ENCODE results near the gene VPS13D. TPM values are rescaled to one million over a fixed set of nuclear protein-coding genes. Genes with fewer than 3 reads are reported as not detected.

VPS13D gene
- total RNA-seq, 1 donor from 2014 or later: 88.9 TPM

DNA sequence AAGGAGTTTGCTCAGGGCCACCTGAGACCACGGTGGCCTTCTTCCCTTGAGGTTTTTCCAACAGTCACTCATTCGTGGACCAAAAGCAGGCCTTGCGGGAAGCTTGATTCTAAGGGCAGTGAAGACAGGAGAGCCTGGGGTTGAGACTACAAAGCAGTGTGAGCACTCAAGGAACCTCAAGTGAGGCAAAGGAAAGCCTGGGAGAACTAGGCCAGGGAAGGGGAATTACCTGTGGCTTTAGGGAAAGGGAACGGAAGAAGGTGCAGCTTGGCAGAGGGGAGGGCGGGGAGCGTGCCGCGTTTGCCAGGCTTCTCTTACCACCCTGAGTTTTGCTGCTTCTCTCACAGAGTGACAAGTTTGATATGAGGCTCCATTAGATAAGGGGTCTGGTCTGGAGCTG lies 273.9 kb downstream of the VPS13D start:
- peaks cover 0 to 33% of the 10 kb centered on the region in 2 donors for H3K36me3 ChIP-seq
- H3K27ac ChIP-seq: no peak overlapping the region
- H3K27me3 ChIP-seq: no peaks in the 10 kb centered on the region
- TF ChIP-seq CTCF (IDR thresholded peaks at IDR 0.05) (no peak), POLR2AphosphoS5 (IDR thresholded peaks at IDR 0.05; ENCODE audit: insufficient read depth in 1 of 2, low read depth in 1 of 2) (no peak), POLR2A (IDR thresholded peaks at IDR 0.05) (no peak)
- no peak for DNase-seq (ENCODE audit: extremely low spot score in 2 of 2)
- peaks cover 10% of the 10 kb centered on the region for H3K4me1 ChIP-seq
- H3K9me3 ChIP-seq: no peaks in the 10 kb centered on the region
- H3K4me3 ChIP-seq: no peak overlapping the region
- intact Hi-C loops (cut with DNase I): no loop called here

GRCh38 chr1:12504601-12505000 lies 274.8 kb downstream of the VPS13D start:
- TF ChIP-seq CTCF (IDR thresholded peaks at IDR 0.05) (no peak), POLR2AphosphoS5 (IDR thresholded peaks at IDR 0.05; ENCODE audit: insufficient read depth in 1 of 2, low read depth in 1 of 2) (no peak)
- no peak for DNase-seq (ENCODE audit: extremely low spot score in 2 of 2)

GRCh38 chr1:12505231-12505630 lies 275.4 kb downstream of the VPS13D start:
- Histone ChIP-seq H3K4me1 (peaks cover 7% of the 10 kb centered on the region), H3K9me3 (no peaks in the 10 kb centered on the region), H3K36me3 (peaks cover 0 to 33% of the 10 kb centered on the region in 2 donors), H3K27me3 (no peaks in the 10 kb centered on the region), H3K27ac (no peak overlapping the region), H3K4me3 (no peak overlapping the region)
- no peak for DNase-seq (ENCODE audit: extremely low spot score in 2 of 2)
- intact Hi-C loops (cut with DNase I): no loop called here
- no peak for TF ChIP-seq POLR2A (IDR thresholded peaks at IDR 0.05)
- TF ChIP-seq POLR2AphosphoS5 (IDR thresholded peaks at IDR 0.05; ENCODE audit: insufficient read depth in 1 of 2, low read depth in 1 of 2): no peak
- no peak for TF ChIP-seq CTCF (IDR thresholded peaks at IDR 0.05)

More at GRCh38 chr1:12504601-12505000, 274.8 kb downstream of the VPS13D start:
- intact Hi-C loops (cut with DNase I): no loop called here
- no peaks in the 10 kb centered on the region for H3K9me3 ChIP-seq
- no peak overlapping the region for H3K4me3 ChIP-seq
- H3K36me3 ChIP-seq: peaks cover 0 to 33% of the 10 kb centered on the region in 2 donors
- H3K27ac ChIP-seq: no peak overlapping the region
- H3K4me1 ChIP-seq: peaks cover 3% of the 10 kb centered on the region
- no peaks in the 10 kb centered on the region for H3K27me3 ChIP-seq

DNA sequence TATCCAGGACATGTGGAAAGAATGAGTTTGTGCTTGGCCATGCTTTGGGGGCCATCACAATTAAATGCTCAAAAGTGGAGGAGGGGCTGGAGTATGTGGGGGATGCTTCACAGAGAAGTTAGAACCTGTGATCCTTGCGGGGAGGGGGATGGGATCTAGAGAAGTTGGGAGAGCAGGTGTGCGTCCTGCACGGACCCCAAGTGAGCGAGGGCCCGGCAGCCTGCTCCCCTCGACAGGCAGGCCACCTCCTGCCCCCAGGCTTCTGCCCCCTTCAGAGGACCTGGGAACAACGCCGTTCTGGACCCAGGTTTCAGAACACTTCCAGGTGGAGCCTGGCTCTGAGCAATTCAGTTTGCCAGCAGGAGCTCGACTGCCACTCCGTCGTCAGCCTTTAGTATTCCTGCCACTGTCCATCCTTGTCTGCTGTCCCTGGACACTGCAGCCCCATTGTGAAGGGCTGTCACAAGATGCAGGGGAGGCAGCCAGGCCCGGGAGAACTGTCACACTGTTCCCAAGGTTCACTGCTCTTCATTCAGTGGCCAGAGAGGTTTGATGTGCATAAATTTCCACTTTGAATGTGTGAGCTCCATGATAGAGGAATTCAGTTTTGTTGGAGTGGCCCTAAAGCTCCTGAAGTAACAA lies 275.9 kb downstream of the VPS13D start:
- peaks cover 0 to 33% of the 10 kb centered on the region in 2 donors for H3K36me3 ChIP-seq

More for the DNA sequence above, 275.9 kb downstream of the VPS13D start:
- intact Hi-C loops (cut with DNase I): no loop called here
- Histone ChIP-seq H3K9me3 (no peaks in the 10 kb centered on the region), H3K27ac (no peak overlapping the region), H3K27me3 (no peaks in the 10 kb centered on the region), H3K4me1 (peaks cover 12% of the 10 kb centered on the region), H3K4me3 (no peak overlapping the region)
- TF ChIP-seq CTCF (IDR thresholded peaks at IDR 0.05) (no peak), POLR2AphosphoS5 (IDR thresholded peaks at IDR 0.05; ENCODE audit: insufficient read depth in 1 of 2, low read depth in 1 of 2) (no peak), POLR2A (IDR thresholded peaks at IDR 0.05) (no peak)
- no peak for DNase-seq (ENCODE audit: extremely low spot score in 2 of 2)

All from vagina (tissue), 2 donors.